Right cardiac atrium (tissue), 5 donors: ENCODE data around the gene SPAG9. TPM values are rescaled to one million over a fixed set of nuclear protein-coding genes. Genes with fewer than 3 reads are reported as not detected.
"Not testable (repeated sequence)": the region's sequence is repeated elsewhere in the genome, so short reads cannot be mapped to it uniquely, and the experiment has no call there.

Source experiments
- ATAC-seq, 2 donors: fragments of 200-7000 bp; cut with Tn5 transposase; one replicate each; pipeline versions ENCODE4 v1.8.0 to v1.9.1; 2020; ENCODE audit warnings: moderate library complexity in 2 of 2, mild to moderate bottlenecking in 1 of 2
- DNase-seq, 3 donors: peaks; one replicate each; pipeline ENCODE4 v3.0.0-alpha.2; 2020
- H3K27ac ChIP-seq: one replicate; pipeline ENCODE4 v1.5.1; 2013; ENCODE audit warnings: mild to moderate bottlenecking, low read length, control low read depth, moderate library complexity
- H3K27me3 ChIP-seq: one replicate; pipeline ENCODE4 v1.6.1; 2013; ENCODE audit not compliant: control insufficient read depth, insufficient read depth
- H3K4me1 ChIP-seq: one replicate; pipeline ENCODE4 v1.6.1; 2013; ENCODE audit warnings: low read length; ENCODE audit not compliant: control insufficient read depth, insufficient read depth
- H3K4me3 ChIP-seq: one replicate; pipeline ENCODE4 v1.5.1; 2013; ENCODE audit warnings: low read length, control low read depth
- H3K9me3 ChIP-seq: one replicate; pipeline ENCODE4 v1.6.1; 2013; ENCODE audit warnings: low read length; ENCODE audit not compliant: control insufficient read depth
- WGBS: extraction: QIAGEN DNeasy Blood & Tissue Kit; methylation state at CpG from one replicate; pipeline ENCODE4 v1.1.7; 2013; 5-methylcytosine and 5-hydroxymethylcytosine counted together
- intact Hi-C, 4 donors: fragments of 100-400 bp; cut with DNase I; formaldehyde crosslinking; loops; one replicate each; pipeline versions ENCODE4 v1.11.0 to v1.14.0; 2022 to 2023
- polyA plus RNA-seq: library from polyadenylated mRNA; stranded (reverse); fragments of 200-250 nt; gene quantifications from one replicate; pipeline ENCODE4 v1.2.3, GENCODE V29; 2013
- total RNA-seq, 4 donors: library from RNA; stranded (reverse); fragmentation: NEBNext Ultra II Directional; extraction: Animal tissue kit (Norgen Biotek cat#: 25700); gene quantifications; one replicate each; pipeline ENCODE4 v1.2.1, GENCODE V29; 2021
- donor health status: healthy with polysubstance abuse.
- donor health status: DM: no; HTN: yes; CAD: no.
- donor health status: DM: no; HTN: no; CAD: no.
- donor health status: DM: no; HTN: yes; CAD: no; lungs with severe emphysema.
- donor health status: DM: yes; HTN: yes; CAD: no.

SPAG9 gene
- total and polyA plus RNA-seq, 5 donors = 19.1 to 81.0 (median 59.0) TPM

- not testable (repeated sequence) for H3K9me3 ChIP-seq, H3K4me1 ChIP-seq, H3K4me3 ChIP-seq, H3K27me3 ChIP-seq, H3K27ac ChIP-seq
- ATAC-seq (peak; percentile 84 to 93), DNase-seq (peak; percentile 71 to 87 (median 82))
- intact Hi-C loops = loop anchor here in 1 of 4 donors (10.0 kb wide), 1 partner anchor 58 kb away; no protein-coding TSS in a partner anchor
- WGBS = 78% methylated on average over 16 of the region's 16 CpGs
Measured at GRCh38 chr17:51112303-51113222, 8.1 kb downstream of the SPAG9 start.

DNA sequence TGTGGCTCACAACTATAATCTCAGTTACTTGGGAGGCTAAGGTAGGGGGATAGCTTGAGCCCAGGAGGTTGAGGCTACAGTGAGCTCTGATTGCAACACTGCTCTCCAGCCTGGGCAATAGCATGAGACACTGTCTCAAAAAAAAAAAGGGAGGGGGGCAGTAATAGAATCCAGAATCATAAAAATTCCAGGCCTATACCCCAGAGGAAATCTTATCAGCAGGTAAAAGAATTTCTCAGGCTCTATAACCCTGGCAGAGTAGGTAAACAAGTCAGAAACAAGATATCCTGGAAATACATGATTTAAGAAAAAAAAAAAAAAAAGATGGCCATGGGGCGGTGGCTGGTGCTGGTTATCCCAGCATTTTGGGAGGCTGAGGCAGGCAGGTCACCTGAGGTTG, 12.9 kb downstream of the SPAG9 start:
- no peak overlapping the region for H3K4me3 ChIP-seq
- ATAC-seq (no peak), DNase-seq (no peak)
- intact Hi-C loops = no loop called here
- WGBS = 100% methylated on average over 1 of the region's 1 CpG
- H3K9me3 ChIP-seq = no peaks in the 10 kb centered on the region
- peaks cover 7% of the 10 kb centered on the region for H3K4me1 ChIP-seq
- H3K27ac ChIP-seq = no peak overlapping the region
- no peaks in the 10 kb centered on the region for H3K27me3 ChIP-seq

DNA sequence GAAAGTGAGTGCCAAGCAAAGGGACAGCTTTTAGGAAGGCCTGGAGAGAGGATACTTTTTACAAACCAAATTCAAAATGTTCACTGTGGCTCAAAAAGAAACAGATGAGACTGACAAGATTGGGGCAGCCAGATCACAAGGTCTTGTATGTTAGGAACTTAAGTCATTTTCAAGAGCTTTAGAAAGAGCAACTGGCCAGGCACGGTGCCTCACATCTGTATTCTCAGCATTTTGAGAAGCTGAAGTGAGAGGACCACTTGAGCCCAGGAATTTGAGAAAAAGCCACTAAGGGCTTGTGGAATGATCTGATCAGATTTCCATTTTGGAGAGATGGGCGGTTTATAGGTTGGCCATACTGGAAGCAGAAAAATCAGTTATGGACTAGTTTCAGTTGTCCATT, 17.2 kb downstream of the SPAG9 start:
- DNase-seq = no peak
- H3K27me3 ChIP-seq = no peaks in the 10 kb centered on the region
- no peak overlapping the region for H3K4me3 ChIP-seq
- WGBS = 79% methylated on average over 2 of the region's 2 CpGs
- peaks cover 3% of the 10 kb centered on the region for H3K4me1 ChIP-seq
- no peak for ATAC-seq
- no peaks in the 10 kb centered on the region for H3K9me3 ChIP-seq
- no peak overlapping the region for H3K27ac ChIP-seq
- intact Hi-C loops = no loop called here

- Histone ChIP-seq H3K4me3 (no peak overlapping the region), H3K4me1 (peaks cover 3% of the 10 kb centered on the region), H3K27ac (no peak overlapping the region), H3K27me3 (no peaks in the 10 kb centered on the region), H3K9me3 (no peaks in the 10 kb centered on the region)
- DNase-seq (no peak), ATAC-seq (no peak)
- WGBS = 56% methylated on average over 3 of the region's 3 CpGs
- intact Hi-C loops = no loop called here
Measured at GRCh38 chr17:51103050-51103449, 17.6 kb downstream of the SPAG9 start.

GRCh38 chr17:51097708-51098446, 22.8 kb downstream of the SPAG9 start:
- intact Hi-C loops = no loop called here
- no peaks in the 10 kb centered on the region for H3K27me3 ChIP-seq
- 83% methylated on average over 4 of the region's 4 CpGs for WGBS
- no peak for DNase-seq
- H3K4me1 ChIP-seq = peaks cover 2% of the 10 kb centered on the region
- H3K9me3 ChIP-seq = no peaks in the 10 kb centered on the region
- H3K4me3 ChIP-seq = no peak overlapping the region
- H3K27ac ChIP-seq = no peak overlapping the region
- peak; percentile 10 to 17 for ATAC-seq

DNA sequence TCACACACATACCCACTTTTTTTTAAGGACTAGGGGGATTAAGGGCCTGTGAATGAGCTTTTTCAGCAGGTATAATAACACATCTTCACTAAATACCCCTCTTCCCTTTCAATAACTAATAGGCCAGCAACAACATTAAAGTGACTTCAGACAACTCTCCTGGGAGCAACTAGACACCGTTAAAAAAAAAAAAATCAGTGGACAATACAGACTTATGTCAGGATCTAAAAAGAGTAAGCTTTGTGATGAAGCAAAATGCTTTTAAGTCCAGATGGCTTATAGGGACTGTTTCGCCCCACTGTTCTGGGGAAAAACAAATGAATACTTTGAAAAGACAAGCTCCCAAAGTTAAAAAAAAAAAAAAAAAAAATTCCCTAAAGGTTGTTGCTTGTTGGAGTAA, 29.0 kb downstream of the SPAG9 start:
- H3K4me1 ChIP-seq = peaks cover 2% of the 10 kb centered on the region
- no peak overlapping the region for H3K27ac ChIP-seq
- H3K27me3 ChIP-seq = no peaks in the 10 kb centered on the region
- no peak overlapping the region for H3K4me3 ChIP-seq
- no peak for ATAC-seq
- WGBS = 40% methylated on average over 2 of the region's 2 CpGs
- H3K9me3 ChIP-seq = no peaks in the 10 kb centered on the region
- intact Hi-C loops = no loop called here
- no peak for DNase-seq

DNA sequence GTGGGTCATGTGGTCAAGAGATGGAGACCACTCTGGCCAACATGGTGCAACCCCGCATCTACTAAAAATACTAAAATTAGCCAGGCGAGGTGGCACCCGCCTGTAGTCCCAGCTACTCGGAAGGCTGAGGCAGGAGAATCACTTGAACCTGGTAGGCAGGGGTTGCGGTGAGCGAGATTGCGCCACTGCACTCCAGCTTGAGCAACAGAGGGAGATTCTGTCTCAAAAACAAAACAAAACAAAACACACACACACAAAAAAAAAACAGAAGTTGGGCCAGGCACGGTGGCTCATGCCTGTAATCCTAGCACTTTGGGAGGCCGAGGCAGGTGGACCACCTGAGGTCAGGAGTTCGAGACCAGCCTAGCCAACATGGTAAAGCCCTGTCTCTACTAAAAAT, 31.8 kb downstream of the SPAG9 start:
- H3K4me1 ChIP-seq, intact Hi-C loops, H3K27me3 ChIP-seq, H3K27ac ChIP-seq, H3K9me3 ChIP-seq, H3K4me3 ChIP-seq, DNase-seq, ATAC-seq: not testable (repeated sequence)
- 94% methylated on average over 10 of the region's 10 CpGs for WGBS

GRCh38 chr17:51088287-51088686, 32.4 kb downstream of the SPAG9 start:
- ATAC-seq (no peak), DNase-seq (no peak)
- WGBS = 92% methylated on average over 9 of the region's 9 CpGs
- H3K27me3 ChIP-seq = no peaks in the 10 kb centered on the region
- H3K9me3 ChIP-seq = no peaks in the 10 kb centered on the region
- H3K4me1 ChIP-seq = no peaks in the 10 kb centered on the region
- H3K27ac ChIP-seq = no peak overlapping the region
- intact Hi-C loops = no loop called here
- no peak overlapping the region for H3K4me3 ChIP-seq

- no peaks in the 10 kb centered on the region for H3K9me3 ChIP-seq
- ATAC-seq = no peak
- H3K27ac ChIP-seq = no peak overlapping the region
- H3K4me3 ChIP-seq = no peak overlapping the region
- H3K4me1 ChIP-seq = no peaks in the 10 kb centered on the region
- H3K27me3 ChIP-seq = no peaks in the 10 kb centered on the region
- intact Hi-C loops = no loop called here
- WGBS = 25% methylated on average over 2 of the region's 2 CpGs
- no peak for DNase-seq
Measured at GRCh38 chr17:51087072-51087757, 33.5 kb downstream of the SPAG9 start.

- 52% methylated on average over 6 of the region's 6 CpGs for WGBS
- intact Hi-C loops = no loop called here
- Histone ChIP-seq H3K4me3 (no peak overlapping the region), H3K27ac (no peak overlapping the region), H3K9me3 (no peaks in the 10 kb centered on the region), H3K4me1 (no peaks in the 10 kb centered on the region), H3K27me3 (no peaks in the 10 kb centered on the region)
- ATAC-seq (no peak), DNase-seq (no peak)
Measured at GRCh38 chr17:51085150-51085805, 35.4 kb downstream of the SPAG9 start.
